NT2/D1 (cell line): ENCODE data around the gene AFAP1L2.

Experiments used
- SUZ12 ChIP-seq: IDR thresholded peaks from 2 replicates; pipeline ENCODE4 v1.6.1; 2011; ENCODE audit not compliant: insufficient read length, insufficient read depth; ENCODE audit errors: extremely low read depth
- ZNF274 ChIP-seq: IDR thresholded peaks from 2 replicates; pipeline ENCODE4 v1.6.1; 2011; ENCODE audit warnings: mild to moderate bottlenecking, low read depth, low read length

- TF ChIP-seq SUZ12: no peak
- no peak for TF ChIP-seq ZNF274
These were observed 126.0 kb downstream of the AFAP1L2 start for GRCh38 chr10:114278140-114278883.
